Mesendoderm (in vitro differentiated cells): ENCODE measurements around the gene ADCY4.
A peak's percentile ranks its signal among the peaks of the same experiment; 100 is the strongest.

Experiments used
- DNase-seq: peaks from one replicate; pipeline ENCODE4 v3.0.0; 2013
- H2AK5ac ChIP-seq: 2 replicates; pipeline ENCODE4 v1.6.1; 2013; ENCODE audit warnings: low read length, inconsistent platforms
- H2BK120ac ChIP-seq: 2 replicates; pipeline ENCODE4 v1.6.1; 2013; ENCODE audit warnings: low read depth, mild to moderate bottlenecking, low read length, moderate library complexity, mixed read lengths
- H2BK15ac ChIP-seq: replicated peaks from 2 replicates; pipeline ENCODE4 v1.6.1; 2013; ENCODE audit warnings: low read depth, mild to moderate bottlenecking, moderate library complexity
- H2BK5ac ChIP-seq: 2 replicates; pipeline ENCODE4 v1.6.1; 2013; ENCODE audit warnings: low read length, inconsistent platforms
- H3K18ac ChIP-seq: 2 replicates; pipeline ENCODE4 v1.6.1; 2013; ENCODE audit warnings: mild to moderate bottlenecking, low read length, mixed read lengths
- H3K23ac ChIP-seq: one replicate; pipeline ENCODE4 v1.6.1; 2013; ENCODE audit warnings: low read length
- H3K27ac ChIP-seq: 2 replicates; pipeline ENCODE4 v1.5.1; 2013; ENCODE audit warnings: low read depth, mild to moderate bottlenecking, inconsistent platforms, low read length, moderate library complexity
- H3K27me3 ChIP-seq: 2 replicates; pipeline ENCODE4 v1.6.1; 2013; ENCODE audit warnings: low read length, control low read depth, mild to moderate bottlenecking, inconsistent platforms; ENCODE audit not compliant: insufficient read depth, poor library complexity
- H3K36me3 ChIP-seq: 2 replicates; pipeline ENCODE4 v1.6.1; 2013; ENCODE audit warnings: low read length, inconsistent platforms; ENCODE audit not compliant: control insufficient read depth, insufficient read depth
- H3K4ac ChIP-seq: one replicate; pipeline ENCODE4 v1.6.1; 2013; ENCODE audit warnings: low read depth, mild to moderate bottlenecking, low read length, moderate library complexity
- H3K4me1 ChIP-seq: 2 replicates; pipeline ENCODE4 v1.6.1; 2013; ENCODE audit warnings: low read depth, low read length, inconsistent platforms; ENCODE audit not compliant: control insufficient read depth
- H3K4me2 ChIP-seq: 2 replicates; pipeline ENCODE4 v1.6.1; 2013; ENCODE audit warnings: low read length
- H3K4me3 ChIP-seq: 2 replicates; pipeline ENCODE4 v1.5.1; 2013; ENCODE audit warnings: mild to moderate bottlenecking, low read length
- H3K56ac ChIP-seq: one replicate; pipeline ENCODE4 v1.6.1; 2013; ENCODE audit warnings: low read length
- H3K79me1 ChIP-seq: 2 replicates; pipeline ENCODE4 v1.6.1; 2013; ENCODE audit warnings: low read length, inconsistent platforms
- H3K79me2 ChIP-seq: 2 replicates; pipeline ENCODE4 v1.6.1; 2013; ENCODE audit warnings: mild to moderate bottlenecking, low read length; ENCODE audit not compliant: control insufficient read depth, insufficient read depth
- H3K9ac ChIP-seq: 2 replicates; pipeline ENCODE4 v1.6.1; 2013; ENCODE audit warnings: low read length, inconsistent platforms
- H4K5ac ChIP-seq: one replicate; pipeline ENCODE4 v1.6.1; 2013; ENCODE audit warnings: low read length
- H4K8ac ChIP-seq: one replicate; pipeline ENCODE4 v1.6.1; 2013; ENCODE audit warnings: low read depth, mild to moderate bottlenecking, control low read depth, low read length, moderate library complexity
- WGBS: extraction: QIAGEN DNeasy Blood & Tissue Kit; methylation state at CpG from one replicate; pipeline ENCODE4 v1.1.7; 2013; ENCODE audit warnings: low lambda C conversion rate, missing lambda C conversion rate; ENCODE audit not compliant: insufficient coverage; ENCODE audit errors: extremely low coverage; 5-methylcytosine and 5-hydroxymethylcytosine counted together

Gene ADCY4

DNA sequence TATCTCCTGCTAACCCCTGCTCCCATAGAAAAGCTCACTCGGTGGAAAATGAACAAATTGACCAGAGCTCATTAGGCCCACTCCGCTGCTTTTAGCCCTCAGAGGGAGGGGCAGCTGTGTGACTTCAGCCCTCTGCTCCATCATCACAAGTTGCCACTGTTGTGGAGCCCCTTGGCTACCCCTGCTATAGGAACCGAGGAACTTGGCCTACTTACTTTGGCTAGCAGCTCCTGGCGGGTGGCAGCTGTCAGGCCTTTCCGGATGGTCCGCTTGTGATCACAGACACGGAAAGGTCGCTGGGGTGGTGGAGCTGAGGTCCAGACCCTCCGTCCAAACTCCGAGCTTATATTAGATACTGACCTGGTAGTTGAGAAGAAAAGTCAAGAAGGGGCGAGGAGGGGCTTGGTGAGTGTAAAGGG, 27.7 kb downstream of the ADCY4 start:
- no peak overlapping the region for H4K5ac ChIP-seq
- no peak overlapping the region for H3K4me2 ChIP-seq
- no peaks in the 10 kb centered on the region for H3K79me2 ChIP-seq
- H3K23ac ChIP-seq, result no peak overlapping the region
- no peak overlapping the region for H3K56ac ChIP-seq
- WGBS, result no CpG with 5 or more reads among the region's 11 CpGs
- H3K18ac ChIP-seq, result no peak overlapping the region
- no peak overlapping the region for H3K4me3 ChIP-seq
- no peak overlapping the region for H3K9ac ChIP-seq
- H3K4ac ChIP-seq, result no peak overlapping the region
- no peak overlapping the region for H2BK15ac ChIP-seq
- H2AK5ac ChIP-seq, result no peak overlapping the region
- H4K8ac ChIP-seq, result no peak overlapping the region
- no peak overlapping the region for H2BK5ac ChIP-seq
- peaks cover 5% of the 10 kb centered on the region for H3K36me3 ChIP-seq
- no peak overlapping the region for H2BK120ac ChIP-seq
- no peak overlapping the region for H3K27ac ChIP-seq
- no peak for DNase-seq
- H3K27me3 ChIP-seq, result no peaks in the 10 kb centered on the region
- no peaks in the 10 kb centered on the region for H3K4me1 ChIP-seq
- H3K79me1 ChIP-seq, result peaks cover 2% of the 10 kb centered on the region

DNA sequence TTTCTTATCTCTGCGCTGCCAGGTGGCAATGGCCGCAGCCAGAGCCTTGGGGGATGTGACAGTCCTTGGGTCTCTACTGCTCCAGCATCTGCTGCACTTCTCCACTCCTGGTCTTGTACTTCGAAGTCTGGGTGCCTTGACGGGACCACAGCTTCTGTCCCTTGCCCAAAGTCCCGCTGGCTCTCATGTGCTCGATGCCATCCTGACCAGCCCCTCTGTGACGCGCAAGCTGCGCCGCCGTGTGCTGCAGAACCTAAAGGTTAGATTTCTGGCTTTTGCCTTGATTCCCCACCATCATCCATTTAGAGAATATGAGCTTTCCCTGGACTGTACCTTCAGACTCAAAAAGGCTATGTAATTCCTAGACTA, 30.9 kb downstream of the ADCY4 start:
- H3K27ac ChIP-seq, result no peak overlapping the region
- H3K4ac ChIP-seq, result no peak overlapping the region
- H3K27me3 ChIP-seq, result no peaks in the 10 kb centered on the region
- no peak overlapping the region for H3K4me3 ChIP-seq
- H3K9ac ChIP-seq, result no peak overlapping the region
- H3K36me3 ChIP-seq, result peaks cover 7% of the 10 kb centered on the region
- no peak overlapping the region for H2BK15ac ChIP-seq
- no peak overlapping the region for H4K8ac ChIP-seq
- H2BK5ac ChIP-seq, result no peak overlapping the region
- peaks cover 10% of the 10 kb centered on the region for H3K79me2 ChIP-seq
- no peak overlapping the region for H4K5ac ChIP-seq
- no peak overlapping the region for H2AK5ac ChIP-seq
- H3K23ac ChIP-seq, result no peak overlapping the region
- no peak overlapping the region for H3K4me2 ChIP-seq
- H2BK120ac ChIP-seq, result no peak overlapping the region
- DNase-seq, result no peak
- H3K18ac ChIP-seq, result no peak overlapping the region
- no CpG with 5 or more reads among the region's 11 CpGs for WGBS
- H3K79me1 ChIP-seq, result peaks cover 15% of the 10 kb centered on the region
- no peak overlapping the region for H3K56ac ChIP-seq
- H3K4me1 ChIP-seq, result peaks cover 5% of the 10 kb centered on the region

DNA sequence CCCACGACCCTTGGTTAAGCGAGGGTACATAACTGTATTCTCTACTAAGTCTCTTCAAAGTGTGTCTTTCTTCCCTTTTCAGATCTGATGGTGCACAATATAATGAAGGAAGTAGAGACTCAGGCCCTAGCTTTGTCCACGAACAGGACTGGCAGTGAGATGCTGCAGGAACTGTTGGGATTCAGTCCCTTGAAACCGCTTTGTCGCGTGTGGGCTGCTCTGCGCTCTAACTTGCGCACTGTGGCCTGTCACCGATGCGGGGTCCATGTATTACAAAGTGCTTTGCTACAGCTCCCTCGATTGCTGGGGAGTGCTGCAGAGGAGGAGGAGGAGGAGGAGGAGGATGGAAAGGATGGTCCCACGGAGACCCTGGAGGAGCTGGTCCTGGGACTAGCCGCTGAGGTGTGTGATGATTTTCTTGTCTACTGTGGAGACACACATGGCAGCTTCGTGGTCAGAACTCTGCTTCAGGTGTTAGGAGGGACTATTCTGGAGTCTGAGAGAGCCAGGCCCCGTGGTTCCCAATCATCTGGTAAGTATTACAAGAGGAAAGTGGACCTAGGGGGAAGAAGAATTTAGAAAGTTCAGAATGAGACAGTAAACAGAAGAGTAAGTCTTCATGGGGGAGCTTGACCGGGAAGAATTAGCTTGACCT, 34.4 kb downstream of the ADCY4 start:
- H2BK120ac ChIP-seq, result no peak overlapping the region
- no peak overlapping the region for H4K5ac ChIP-seq
- H4K8ac ChIP-seq, result no peak overlapping the region
- peaks cover 5% of the 10 kb centered on the region for H3K36me3 ChIP-seq
- peaks cover 8% of the 10 kb centered on the region for H3K4me1 ChIP-seq
- H3K79me1 ChIP-seq, result peaks cover 15% of the 10 kb centered on the region
- no peak for DNase-seq
- no peaks in the 10 kb centered on the region for H3K27me3 ChIP-seq
- H3K23ac ChIP-seq, result no peak overlapping the region
- H3K79me2 ChIP-seq, result peaks cover 10% of the 10 kb centered on the region
- H3K4me3 ChIP-seq, result peak overlapping the region; percentile 87
- peak overlapping the region; percentile 86 for H3K9ac ChIP-seq
- peak overlapping the region; percentile 80 for H3K4me2 ChIP-seq
- H2AK5ac ChIP-seq, result no peak overlapping the region
- no peak overlapping the region for H3K27ac ChIP-seq
- no peak overlapping the region for H3K18ac ChIP-seq
- WGBS, result no CpG with 5 or more reads among the region's 16 CpGs
- peak overlapping the region; percentile 90 for H3K56ac ChIP-seq
- H2BK5ac ChIP-seq, result no peak overlapping the region
- no peak overlapping the region for H3K4ac ChIP-seq
- H2BK15ac ChIP-seq, result no peak overlapping the region

DNA sequence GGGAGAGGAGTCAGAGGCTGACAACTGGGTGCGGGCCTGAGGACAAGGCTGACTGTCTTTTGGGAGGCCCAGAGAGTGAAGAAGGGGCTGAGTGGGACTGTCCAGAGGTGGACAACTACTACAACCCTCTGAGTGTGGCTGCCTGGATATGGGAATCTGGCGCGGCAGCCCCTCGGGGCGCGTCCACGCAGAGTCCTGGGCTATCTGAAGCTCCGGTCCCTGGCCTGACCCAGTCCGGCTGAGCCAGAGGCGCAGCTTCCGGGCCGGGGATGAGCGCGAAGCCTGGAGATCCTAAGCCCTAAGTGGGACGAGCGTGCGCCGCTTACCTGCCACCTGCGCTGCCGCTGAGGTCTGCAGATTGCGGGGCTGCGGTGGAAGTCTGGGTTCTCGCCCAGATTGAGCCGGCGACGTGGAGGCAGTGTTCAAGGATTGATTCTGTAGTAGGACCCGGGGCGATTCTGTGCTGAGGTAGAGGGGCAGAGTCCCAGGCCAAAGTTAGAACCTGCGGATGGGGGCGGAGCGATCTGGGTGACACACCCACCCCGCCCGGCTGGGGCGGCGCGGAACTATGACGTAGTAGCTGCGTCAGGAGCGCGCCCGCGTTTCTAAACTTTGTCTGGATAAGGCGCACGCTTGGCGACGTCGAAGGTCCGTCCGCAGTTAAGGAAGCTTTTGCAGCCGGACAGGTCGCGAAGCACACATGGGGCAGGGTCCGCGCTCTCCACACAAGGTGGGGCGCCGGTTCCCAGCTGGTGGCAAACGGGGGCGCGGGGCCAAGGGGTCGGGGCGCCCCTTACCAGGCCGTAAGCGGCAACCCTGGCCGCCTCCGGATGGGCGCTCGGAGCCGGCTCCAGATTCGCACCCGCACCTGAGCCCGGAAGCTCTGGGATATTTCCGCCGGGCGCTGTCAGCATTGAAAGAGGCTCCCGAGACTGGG, 35.3 kb downstream of the ADCY4 start, which contains the start of the genes DHRS1 and NOP9:
Gene DHRS1 (minus strand): TSS at position 526 of the 937 bp plus-strand sequence. CDS start 674 bp downstream, outside the sequence.
Gene NOP9 (plus strand): TSS at position 596 of the 937 bp plus-strand sequence. CDS start 105 bp downstream, at position 701.
- H3K23ac ChIP-seq, result peak within 1 kb of the TSS; percentile 86
- H2BK120ac ChIP-seq, result no peak within 1 kb of the TSS
- H3K27me3 ChIP-seq, result no peaks in the 10 kb centered on the region
- peak within 1 kb of the TSS; percentile 91 for H3K4me2 ChIP-seq
- H2BK15ac ChIP-seq, result no peak within 1 kb of the TSS
- H3K56ac ChIP-seq, result peak within 1 kb of the TSS; percentile 95
- WGBS, result no CpG with 5 or more reads among the region's 75 CpGs
- no peak within 1 kb of the TSS for H2AK5ac ChIP-seq
- peaks cover 8% of the 10 kb centered on the region for H3K4me1 ChIP-seq
- H3K4me3 ChIP-seq, result peak within 1 kb of the TSS; percentile 87
- peaks cover 15% of the 10 kb centered on the region for H3K79me1 ChIP-seq
- no peak within 1 kb of the TSS for H4K8ac ChIP-seq
- no peak within 1 kb of the TSS for H3K27ac ChIP-seq
- no peak within 1 kb of the TSS for H2BK5ac ChIP-seq
- H3K36me3 ChIP-seq, result peaks cover 5% of the 10 kb centered on the region
- H3K4ac ChIP-seq, result no peak within 1 kb of the TSS
- H3K9ac ChIP-seq, result peak within 1 kb of the TSS; percentile 93
- H3K79me2 ChIP-seq, result peaks cover 10% of the 10 kb centered on the region
- no peak within 1 kb of the TSS for H4K5ac ChIP-seq
- DNase-seq, result peak; percentile 95
- H3K18ac ChIP-seq, result no peak within 1 kb of the TSS

DNA sequence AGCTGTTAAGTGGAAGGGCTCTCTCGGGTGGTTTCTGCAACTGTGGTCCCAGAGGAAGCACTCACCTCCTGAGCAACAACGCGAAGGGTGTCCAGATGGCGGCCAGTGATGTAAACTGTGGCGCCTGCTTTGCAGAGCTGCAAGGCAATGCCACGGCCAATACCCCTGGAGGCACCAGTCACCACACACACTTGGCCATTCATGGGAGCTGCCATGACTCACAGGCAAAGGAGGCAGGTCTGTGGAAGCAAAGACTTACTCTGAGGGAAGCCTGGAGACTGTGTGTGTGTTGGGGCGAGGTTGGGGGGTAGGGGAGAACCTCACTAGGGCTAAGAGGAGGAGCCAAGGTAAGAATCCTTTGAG, 36.0 kb downstream of the ADCY4 start:
- H3K4me2 ChIP-seq, result peak overlapping the region; percentile 91
- peaks cover 8% of the 10 kb centered on the region for H3K4me1 ChIP-seq
- H2BK15ac ChIP-seq, result no peak overlapping the region
- peaks cover 10% of the 10 kb centered on the region for H3K79me2 ChIP-seq
- peaks cover 15% of the 10 kb centered on the region for H3K79me1 ChIP-seq
- peak overlapping the region; percentile 93 for H3K9ac ChIP-seq
- H3K4ac ChIP-seq, result no peak overlapping the region
- H2AK5ac ChIP-seq, result no peak overlapping the region
- H4K5ac ChIP-seq, result no peak overlapping the region
- no peak overlapping the region for H2BK5ac ChIP-seq
- no CpG with 5 or more reads among the region's 7 CpGs for WGBS
- H3K23ac ChIP-seq, result peak overlapping the region; percentile 86
- no peak overlapping the region for H3K18ac ChIP-seq
- H3K4me3 ChIP-seq, result peak overlapping the region; percentile 84
- no peak overlapping the region for H3K27ac ChIP-seq
- peak; percentile 59 for DNase-seq
- H3K27me3 ChIP-seq, result no peaks in the 10 kb centered on the region
- no peak overlapping the region for H2BK120ac ChIP-seq
- H3K36me3 ChIP-seq, result peaks cover 3% of the 10 kb centered on the region
- peak overlapping the region; percentile 95 for H3K56ac ChIP-seq
- no peak overlapping the region for H4K8ac ChIP-seq
